ENCODE results near the gene FAM83C.

FAM83C gene

DNA sequence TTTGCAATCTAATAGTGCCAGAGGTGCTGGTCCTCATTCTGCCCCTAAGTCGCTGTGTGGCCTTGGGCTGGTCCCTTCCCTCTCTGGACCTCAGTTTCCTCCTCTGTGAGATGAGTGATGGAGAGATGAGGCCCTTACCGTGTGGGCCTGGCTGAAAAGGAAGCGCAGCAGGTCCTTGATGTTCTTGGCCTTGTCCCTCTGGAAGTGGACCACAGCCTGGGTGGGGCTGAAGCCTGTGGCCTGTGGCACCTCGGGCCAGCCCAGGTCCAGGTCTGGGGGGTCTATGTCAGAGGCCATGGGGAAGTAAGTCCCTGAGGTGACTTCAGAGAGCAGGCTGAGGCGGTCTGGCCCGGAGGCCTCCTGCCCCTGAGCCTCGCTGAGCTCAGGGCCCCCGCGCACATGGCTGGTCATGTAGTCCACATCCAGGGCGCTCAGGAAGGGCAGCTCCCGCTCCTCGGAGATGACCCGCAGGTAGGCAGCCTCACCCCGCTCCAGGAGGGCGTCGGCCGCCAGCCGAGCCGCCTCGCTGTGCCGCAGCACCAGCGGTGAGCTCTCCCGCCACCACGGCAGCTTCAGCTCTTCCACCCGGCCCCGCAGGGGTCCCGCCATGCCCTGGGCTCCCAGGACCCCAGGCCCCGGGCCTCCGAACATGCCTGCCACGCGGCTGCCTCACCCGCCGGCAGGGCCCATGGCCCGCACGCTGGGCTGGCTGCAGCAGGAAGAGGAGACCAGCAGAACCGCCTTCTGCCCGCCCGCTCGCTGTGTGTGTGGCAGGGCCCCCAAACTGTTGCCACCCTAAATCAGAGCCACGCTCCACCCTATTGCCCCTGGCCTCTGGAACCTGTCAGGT lies at the start of gene FAM83C:
Gene FAM83C (minus strand): TSS at position 772 of the 850 bp plus-strand sequence. CDS start 121 bp downstream, at position 651.
- no peak for DNase-seq

DNA sequence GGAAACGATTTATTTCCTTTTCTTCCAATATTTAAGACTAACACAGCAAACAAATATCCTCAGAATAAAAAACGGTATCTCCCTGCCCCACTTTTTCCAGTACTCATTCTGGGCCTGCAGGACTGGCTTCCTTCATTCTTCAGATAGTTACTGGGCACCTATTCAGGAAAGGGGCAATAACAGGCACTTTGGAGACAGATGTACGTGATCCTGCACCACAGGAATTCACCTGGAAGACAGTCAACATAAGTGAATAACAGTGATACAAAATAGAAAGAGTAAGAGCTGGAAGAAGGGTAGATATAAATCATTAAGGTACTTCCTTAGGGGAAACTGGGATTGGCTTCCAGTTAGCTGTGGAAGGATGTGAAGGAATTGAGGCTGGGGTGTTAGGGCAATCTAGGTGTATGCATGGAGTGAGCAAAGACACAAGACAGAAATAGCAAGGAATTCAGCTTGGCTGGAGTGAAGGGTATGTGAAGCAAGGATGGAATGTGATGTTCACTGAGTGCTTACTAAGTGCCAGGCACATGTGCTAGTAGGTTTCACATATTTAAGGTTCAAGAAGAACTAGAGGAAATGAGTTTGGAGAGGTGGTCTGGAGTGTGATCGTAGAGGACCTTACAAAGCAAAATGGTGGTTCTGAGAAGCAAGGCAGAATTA lies 49.3 kb upstream of the FAM83C start:
- no peak for DNase-seq

DNA sequence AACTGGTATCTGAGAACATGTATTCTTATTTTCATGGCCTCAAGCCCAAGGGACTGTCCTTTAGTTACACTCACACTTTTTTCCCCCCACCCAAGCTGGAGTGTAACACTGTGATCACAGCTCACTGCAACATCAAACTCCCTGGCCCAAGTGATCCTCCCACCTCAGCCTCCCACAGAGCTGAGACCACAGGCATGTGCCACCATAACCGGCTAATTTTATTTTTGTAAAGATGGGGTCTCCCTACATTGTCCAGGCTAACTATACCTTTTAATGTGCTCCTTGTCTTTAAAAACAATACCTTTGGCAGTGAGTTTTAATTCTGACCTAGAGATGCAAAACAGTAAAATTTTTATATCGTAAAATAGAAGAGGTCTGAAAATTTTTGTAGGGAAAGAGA lies 48.2 kb upstream of the FAM83C start:
- DNase-seq: no peak

DNA sequence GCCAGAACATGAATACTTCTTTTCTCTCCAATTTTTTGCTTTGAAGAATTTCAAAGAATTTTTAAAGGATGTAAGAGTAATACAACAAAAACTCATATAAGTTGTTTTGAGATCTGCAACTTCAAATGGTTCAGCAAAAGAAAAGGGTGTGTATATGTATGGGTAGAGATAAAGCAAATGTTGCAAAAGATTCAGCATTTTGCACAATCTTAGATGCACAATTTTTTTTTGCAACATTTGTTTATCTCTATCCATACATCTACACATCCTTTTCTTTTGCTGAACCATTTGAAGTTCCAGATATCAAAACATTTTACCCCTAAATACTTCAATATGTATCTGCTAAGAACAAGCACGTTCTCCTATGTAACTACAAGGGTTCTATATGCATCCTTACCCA lies 47.4 kb upstream of the FAM83C start:
- no peak for DNase-seq

DNA sequence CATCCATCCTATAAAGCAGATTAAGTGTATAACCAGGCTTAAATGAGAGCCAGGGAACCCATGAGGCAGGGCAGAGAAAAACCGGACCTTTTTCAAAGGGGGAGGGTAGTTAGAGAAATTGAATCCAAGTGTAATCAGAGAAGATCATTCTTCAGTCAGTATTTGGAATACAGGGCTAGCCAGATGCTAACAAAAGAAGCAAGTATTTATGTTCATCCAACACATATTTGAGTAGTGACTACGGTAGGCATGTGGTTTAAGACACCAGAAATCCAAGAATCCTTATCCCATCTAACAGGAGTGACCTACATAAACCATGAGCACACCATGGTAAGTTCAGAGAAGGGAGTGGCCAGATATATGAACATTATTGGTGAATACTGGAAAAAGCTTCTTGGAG lies 46.8 kb upstream of the FAM83C start:
- DNase-seq: peak in 1 of 2 experiments; percentile 86

DNA sequence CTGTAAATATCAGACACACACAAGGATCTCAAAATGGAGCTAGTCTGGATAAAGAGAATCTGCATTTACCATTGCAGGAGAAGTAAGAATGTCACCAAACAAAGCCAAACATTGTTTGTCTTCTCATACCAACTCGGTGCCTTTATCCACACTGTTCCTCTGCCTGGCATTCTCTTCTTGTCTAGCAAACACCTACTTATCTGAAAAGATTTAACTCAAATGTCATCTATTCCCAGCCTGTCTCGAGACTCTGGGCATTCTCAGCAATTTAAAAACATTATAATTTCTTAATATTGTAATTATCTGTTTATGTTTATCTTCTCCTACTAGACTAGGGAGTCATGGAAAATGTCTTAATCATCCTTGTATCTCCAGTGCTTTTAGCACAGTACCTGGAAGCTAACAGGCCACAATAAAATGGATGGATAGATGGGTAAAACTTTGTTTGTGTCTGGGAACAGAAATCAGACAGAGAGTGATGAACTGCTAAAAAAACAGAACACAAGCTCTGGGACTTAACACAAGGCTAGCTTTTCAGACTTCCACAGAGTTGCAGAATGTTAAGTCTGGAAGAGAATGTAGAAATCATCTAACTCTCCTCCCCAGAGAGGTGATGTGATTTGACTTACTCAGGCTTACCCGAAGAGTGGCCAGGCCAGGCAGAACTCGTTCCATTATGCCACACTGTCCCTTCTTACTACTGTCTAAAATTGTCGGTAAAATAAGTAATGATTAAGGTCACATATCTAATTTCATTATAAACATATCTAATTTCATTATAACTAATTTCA lies 42.3 kb upstream of the FAM83C start:
- DNase-seq: no peak

DNA sequence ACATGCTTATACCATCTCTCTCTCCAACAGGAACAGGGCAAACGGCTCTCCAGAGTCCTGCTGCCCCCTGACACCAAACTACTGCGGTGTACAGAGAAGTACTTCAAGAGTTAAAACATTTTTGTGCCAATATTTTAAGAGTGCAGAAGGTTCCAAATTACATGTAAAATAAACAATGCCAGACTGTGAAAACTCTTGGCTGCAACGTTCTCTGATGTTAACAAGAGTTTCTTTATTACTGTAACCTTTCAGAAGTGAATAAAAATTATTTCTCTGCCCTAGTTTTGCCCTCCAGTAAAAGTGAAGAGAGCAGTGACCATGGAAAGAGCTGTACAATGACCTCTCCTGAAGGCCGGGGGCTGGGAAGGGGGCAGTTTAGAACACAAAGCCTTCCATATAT lies 41.4 kb upstream of the FAM83C start:
- DNase-seq: no peak

DNA sequence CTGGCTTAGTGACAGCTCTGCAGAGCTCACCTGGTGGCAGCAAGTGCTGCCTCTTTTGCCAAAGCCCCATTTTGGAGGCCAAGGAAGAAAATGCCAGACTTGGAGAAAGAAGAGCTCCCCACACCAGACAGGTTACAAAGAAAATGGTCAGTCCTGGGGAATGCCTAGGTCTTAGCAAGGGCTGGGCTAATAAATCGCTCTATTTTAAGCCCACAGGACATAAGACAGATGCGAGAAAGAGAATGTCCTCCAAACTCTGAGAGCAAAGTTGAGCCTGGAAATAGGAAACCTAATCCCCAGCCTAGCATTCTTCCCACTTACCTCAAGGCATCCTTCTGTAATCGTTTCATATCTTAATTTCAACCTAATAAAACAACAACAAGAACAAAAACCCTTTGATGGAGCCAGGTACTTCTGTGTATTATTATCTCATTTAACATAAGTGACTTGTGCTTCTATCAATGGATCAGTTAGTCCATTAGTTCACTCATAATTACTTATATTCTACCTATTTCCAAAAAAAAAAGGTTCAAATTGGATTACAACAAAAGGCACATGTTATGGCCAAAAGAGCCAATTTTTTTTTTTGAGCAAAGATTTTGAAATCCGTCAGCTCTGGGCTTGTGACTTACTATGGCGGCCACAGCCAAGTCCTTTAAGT lies 40.4 kb upstream of the FAM83C start:
- no peak for DNase-seq

DNA sequence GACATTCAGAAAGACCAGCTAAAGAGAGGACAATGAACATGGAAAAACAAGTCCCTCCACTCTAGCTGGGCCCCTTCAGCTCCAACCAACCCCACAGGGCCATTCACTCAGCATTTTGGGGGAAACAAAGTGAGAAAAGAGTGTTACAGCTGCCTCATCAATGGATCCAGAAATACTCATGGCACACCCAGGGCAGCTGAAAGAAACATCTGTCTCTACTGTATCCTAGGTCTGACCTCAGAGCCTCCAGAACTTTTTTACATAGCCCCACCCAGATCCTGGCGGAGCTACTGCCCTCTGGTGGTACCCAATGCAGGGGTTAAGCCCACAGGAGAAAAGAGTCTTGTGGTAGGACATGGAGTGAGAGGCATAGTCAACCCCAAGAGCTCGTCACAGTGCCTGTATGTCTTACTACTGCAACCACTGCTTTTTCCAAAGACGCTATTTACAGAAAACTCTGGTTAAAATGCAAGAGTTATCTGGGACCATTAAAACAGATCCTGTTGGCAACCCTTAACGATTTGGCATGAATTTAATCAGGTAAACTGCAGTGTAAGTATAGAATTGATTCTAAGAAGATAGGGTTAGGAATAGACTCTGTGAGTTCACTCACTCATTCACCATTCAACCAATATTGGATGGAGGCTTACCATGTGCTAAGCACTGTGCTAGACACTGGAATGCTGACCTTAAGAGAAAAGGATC lies 37.4 kb upstream of the FAM83C start:
- DNase-seq: peak; percentile 66 to 89

DNA sequence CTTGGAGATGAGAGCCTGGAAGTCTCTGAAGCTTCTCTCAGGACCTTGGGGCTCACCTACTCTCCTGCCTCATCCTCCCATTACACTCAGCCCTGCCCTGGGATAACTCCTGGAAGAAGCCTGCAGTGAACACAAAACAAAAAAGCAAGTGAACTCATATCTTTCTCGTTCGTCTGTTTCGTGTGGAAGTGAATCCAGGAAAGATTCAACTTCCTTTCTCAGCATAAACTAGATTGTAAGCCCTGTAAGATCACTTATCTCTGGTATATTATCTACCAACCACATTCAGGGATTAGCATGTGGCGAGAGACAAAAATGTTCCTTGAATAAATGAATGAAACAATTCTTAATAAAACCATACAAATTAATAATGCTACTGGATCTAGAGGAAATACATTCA lies 36.5 kb upstream of the FAM83C start:
- DNase-seq: no peak

DNA sequence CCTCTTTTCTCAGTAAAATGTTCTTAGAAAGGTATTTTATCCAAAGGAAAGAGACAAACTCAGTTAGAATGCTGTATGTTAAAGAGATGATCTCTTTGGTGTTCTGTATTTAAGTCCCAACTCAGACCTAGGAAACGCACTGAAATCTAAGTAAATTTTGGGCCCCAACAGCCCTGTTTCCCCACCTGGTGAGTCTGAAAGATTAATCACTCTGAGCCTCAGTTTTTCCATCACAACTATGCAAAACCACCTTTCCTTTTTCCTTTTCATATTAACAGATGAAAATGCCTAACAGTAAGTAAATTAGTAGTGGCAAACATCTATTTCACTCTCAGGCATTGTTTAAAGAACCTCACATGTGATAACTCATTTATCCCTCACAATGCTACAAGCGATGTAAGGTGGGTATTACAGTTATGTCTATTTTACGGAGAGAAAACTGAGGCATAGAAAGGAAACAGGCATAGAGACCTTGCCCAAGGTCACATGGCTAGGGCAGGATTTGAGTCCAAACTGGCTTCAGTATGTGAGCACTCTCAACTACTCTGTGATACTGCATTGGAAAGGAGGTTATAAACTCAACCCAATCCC lies 36.0 kb upstream of the FAM83C start:
- no peak for DNase-seq

DNA sequence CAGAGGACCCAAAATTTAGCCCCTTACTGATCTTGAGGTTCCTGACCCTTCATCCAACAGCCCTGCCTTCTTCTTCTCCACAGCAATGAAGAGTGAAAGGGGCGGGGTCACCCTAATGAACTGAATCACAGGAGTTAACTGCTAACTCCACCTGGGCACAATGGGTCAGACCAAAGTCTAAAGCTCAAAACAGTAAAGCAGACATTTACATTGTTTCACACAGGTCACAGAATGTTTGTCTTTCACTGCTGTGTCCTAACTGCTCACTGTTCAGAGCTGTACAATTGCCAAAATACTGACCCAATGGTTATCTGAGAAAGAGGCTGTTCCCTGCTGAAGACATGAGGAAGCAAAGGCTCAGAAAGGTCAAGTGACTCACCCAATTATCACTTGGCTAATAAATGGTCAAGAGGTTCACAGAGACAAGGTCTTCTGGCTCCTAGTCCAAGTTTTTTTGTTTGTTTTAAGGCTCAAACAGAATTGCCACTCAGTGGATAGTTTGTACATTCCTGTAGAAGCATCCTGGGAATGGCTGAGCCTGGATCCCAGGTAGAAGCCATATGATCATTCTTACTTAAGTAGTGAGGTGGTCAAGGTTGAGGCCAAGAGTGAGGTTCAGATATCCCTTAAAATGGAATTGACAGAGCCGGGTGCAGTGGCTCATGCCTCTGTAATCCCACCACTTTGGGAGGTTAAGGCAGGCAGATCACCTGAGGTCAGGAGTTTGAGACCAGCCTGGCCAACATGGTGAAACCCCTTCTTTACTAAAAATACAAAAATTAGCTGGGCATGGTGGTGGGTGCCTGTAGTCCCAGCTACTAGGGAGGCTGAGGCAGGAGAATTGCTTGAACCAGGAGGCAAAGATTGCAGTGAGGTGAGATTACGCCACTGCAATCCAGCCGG lies 35.1 kb upstream of the FAM83C start:
- peak in 1 of 2 experiments; percentile 74 for DNase-seq

DNA sequence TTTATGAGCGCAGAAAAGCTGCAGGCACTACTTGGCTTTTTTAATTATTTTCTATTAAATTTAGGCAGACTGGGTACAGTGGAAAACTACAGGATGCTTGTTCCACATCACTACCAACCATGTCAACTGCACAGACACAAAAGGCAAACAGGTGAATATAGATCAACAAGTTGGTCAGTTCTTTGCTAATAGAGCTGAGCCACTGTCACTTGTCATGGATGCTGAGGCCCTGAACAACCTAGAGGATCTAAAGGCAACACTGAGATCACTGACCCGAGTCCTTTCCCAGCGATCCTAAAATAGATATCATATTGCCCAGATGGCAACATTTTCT lies 34.5 kb upstream of the FAM83C start:
- no peak for DNase-seq

DNA sequence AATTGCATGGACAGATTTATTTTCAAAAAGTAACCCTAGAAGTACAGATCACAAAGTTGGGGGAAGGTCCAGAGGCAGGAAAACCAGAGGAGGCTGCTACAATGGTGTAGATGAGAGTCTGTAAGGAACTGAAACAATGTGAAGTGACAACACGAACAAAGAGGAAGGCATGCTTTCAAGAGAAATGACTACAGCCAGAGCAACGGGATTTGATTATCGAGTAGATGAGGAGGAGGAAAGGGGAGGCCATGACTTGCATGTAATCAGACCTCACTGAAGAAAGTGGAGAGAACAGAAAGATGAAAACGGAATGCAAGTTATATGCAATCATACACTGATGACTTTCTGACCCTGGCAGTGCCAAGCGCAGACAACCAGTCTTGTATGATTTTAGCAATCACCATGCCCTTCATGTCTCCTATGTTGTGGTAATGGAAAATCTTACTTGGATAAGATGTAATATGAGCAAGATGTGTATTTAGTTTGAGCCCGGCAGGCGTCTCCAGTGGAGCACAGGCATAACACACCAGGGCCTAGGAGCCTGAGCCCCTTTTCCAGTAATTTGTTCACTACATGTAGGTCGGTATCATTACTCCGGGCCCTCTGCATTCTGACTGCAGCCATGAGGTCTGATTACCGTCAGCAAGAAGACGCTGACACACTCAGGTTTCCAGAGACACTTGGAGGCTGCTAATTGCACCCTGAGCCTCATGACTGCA lies 34.0 kb upstream of the FAM83C start:
- DNase-seq: no peak

DNA sequence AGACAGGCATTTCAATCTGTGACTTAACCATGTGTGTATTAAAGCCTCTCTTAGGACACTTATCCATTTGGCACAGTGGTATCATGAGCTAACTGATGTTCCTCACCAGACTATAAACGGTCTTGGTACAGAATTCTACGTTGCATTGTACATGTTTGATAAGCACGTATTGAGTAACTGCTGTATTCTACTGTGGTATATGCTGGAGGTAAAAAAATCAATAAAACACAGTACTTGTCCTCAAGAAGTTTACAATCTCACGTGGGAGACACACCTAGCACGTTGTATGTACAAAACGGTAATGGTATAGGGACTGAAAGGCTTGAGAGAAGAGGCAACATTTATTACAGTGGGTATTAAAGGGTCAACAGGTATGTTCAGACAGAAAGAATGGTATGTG lies 33.2 kb upstream of the FAM83C start:
- no peak for DNase-seq

DNA sequence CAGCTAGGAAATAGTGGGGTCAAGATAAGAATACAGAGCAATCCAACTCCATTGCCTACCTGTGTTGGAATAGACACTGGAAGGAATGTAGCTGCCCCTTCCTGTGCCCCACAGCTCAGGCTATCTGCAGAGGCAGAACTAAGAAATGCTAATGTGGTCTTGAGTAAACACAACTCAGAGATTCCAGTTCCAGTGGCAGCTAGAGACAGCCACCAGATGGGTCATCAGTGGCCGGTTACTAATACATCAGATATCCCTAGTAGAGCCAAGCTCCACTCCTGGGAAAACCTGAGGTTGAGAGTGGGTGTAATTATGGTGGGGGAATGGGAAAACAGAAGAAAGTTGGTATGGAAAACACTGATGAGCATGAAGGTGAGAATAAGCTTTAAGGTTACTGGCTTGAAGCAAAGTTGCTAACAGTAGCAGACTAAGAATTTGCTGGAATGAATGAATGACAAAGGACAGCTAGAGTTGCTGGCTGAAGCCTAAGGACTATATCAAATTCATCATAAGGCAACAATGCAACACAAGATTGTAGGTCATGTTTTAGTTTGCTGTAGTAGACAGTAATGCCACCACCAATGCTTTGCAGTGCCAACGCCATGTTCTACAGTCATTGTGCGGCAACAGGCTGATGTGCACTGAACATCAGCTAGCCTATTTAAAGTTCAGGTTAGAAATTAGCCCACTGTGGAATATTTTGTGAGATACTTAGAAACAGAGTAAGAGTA lies 28.3 kb upstream of the FAM83C start:
- peak; percentile 91 to 92 for DNase-seq

DNA sequence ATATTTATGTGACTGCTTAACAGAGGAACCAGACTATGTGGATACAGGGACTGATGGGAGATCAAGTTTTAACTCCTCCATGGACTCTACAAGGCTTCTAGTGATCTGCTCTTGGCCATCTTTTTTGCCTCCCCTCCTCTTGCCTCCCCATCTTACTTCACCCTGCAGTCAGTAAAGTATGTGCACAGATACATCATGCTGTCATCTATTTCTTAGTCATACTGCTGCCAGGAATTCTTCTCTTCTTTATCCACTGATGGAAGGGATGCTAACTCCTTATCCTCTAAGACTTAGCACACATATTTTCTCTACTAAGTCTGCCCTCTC lies 27.6 kb upstream of the FAM83C start:
- peak; percentile 71 to 84 for DNase-seq

DNA sequence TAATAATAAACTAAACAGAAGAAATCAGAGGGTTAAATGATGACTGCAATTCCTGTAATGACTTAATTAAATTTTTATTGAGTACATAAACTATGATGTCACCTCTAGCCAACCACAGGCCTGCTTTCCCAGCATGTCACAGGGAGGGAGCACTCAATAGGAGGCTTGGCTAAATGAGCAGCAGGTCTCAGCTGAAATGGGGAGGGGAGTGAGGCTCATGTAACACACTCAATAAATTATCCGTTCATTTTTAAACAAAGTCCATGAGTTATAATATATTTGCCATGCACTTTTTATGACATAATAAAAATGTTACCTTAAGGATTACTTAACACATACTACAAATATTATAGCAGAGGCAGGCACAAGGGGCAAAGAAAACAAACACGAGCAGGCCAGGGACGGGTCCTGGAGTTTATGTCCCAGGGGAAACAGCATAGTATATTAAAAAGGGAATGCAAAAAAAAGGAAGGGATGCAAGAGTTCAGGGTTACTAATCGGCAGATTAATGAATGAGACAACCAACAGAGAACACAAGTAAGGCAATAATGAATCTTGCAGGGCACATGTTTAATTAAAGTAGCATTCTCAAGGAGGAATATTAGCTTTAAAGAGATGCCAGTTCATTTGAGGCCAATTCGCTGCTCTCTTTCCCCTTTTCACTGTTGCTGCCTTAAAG lies 27.1 kb upstream of the FAM83C start:
- no peak for DNase-seq

DNA sequence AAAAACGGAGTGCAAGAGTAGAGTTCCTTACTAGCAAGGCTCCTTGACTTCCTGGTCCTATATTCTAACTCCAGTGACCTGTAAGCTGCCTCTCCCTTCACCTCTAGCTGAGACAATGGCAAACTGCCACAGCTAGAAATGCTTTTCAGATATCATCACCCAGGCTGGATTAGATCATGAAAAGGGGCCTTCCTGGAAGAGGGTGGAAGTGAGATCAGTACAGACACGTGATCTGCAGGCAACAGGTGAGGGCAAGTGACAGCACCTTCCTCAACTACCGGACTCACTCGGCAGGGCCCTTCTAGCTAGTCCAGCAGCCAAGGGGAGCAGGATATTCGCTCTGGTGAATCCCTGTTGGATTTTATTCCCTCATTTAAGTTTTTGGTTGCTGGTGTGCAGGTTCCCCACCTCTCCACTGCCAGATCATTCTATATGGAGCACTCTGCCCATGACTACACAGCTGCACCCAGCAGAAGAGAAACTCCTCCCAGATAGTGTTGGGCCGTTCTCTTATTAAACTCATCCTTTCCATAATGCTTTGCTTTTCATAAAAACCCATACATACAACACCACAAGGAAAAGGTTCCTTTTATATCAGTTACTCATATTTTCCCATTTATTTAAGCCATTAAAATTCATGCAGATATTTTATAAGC lies 26.4 kb upstream of the FAM83C start:
- peak; percentile 99 for DNase-seq

All from SW 1271 (cell line).